Measurements from ENCODE around the gene CAPRIN1. TPM values are rescaled to one million over a fixed set of nuclear protein-coding genes. Genes with fewer than 3 reads are reported as not detected.
A peak's percentile ranks its signal among the peaks of the same experiment; 100 is the strongest.

CAPRIN1 gene
- total and polyA plus RNA-seq, 5 donors = 54.5 to 123 (median 112) TPM

DNA sequence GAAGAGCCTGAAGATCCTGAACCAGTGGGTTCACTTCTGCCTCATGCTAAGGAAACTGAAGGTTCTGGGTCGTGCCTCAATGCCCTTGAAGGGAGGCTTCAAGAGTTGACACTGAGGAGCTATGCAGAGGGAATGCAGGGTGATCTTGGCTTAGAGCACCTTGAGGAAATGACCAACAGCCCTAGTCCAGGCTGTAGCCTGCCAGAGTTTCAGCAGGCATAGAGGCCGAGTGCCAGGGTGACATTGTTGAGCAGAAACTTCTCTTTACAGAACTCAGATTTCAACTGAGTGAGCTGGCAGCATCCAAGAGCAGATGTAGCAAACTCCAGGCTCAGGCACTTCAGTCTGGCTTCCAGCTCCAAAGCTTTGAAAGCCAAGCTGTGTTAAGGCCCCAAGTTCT, 23.1 kb upstream of the CAPRIN1 start:
- peak; percentile 51 to 89 for ATAC-seq
- 46% methylated on average over 2 of the region's 2 CpGs for WGBS
- no peak overlapping the region for H3K27ac ChIP-seq (ENCODE audit: low read length)
- DNase-seq = peak in 2 of 3 donors; percentile 16 to 67
- H3K9me3 ChIP-seq (ENCODE audit: control insufficient read depth, low read length) = no peaks in the 10 kb centered on the region
- no peaks in the 10 kb centered on the region for H3K27me3 ChIP-seq (ENCODE audit: control insufficient read depth, insufficient read depth)
- no peak overlapping the region for H3K4me3 ChIP-seq (ENCODE audit: low read length)
- H3K4me1 ChIP-seq (ENCODE audit: control insufficient read depth, insufficient read depth, low read length) = peaks cover 3% of the 10 kb centered on the region
- intact Hi-C loops (cut with DNase I) = no loop called here

DNA sequence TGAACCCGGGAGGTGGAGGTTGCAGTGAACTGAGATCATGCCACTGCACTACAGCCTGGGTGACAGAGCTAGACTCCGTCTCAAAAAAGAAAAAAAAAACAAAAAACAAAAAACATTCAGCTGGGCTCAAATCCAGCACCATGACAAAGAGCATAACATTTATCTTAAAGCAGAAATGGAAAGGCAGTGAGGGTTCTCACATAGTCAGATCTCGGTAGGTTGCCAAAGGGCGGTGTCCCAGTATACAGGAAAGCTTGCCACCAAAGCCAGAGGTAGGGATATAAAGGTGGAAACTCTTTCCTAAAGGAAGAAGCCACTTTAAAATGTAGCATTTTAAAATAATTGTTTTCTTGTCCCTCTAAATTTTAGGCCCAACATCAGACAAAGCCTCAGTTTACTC, 22.4 kb upstream of the CAPRIN1 start:
- intact Hi-C loops (cut with DNase I) = no loop called here
- no peak overlapping the region for H3K27ac ChIP-seq (ENCODE audit: low read length)
- 56% methylated on average over 4 of the region's 4 CpGs for WGBS
- no peak for DNase-seq
- no peaks in the 10 kb centered on the region for H3K27me3 ChIP-seq (ENCODE audit: control insufficient read depth, insufficient read depth)
- no peak overlapping the region for H3K4me3 ChIP-seq (ENCODE audit: low read length)
- peaks cover 3% of the 10 kb centered on the region for H3K4me1 ChIP-seq (ENCODE audit: control insufficient read depth, insufficient read depth, low read length)
- ATAC-seq = no peak
- no peaks in the 10 kb centered on the region for H3K9me3 ChIP-seq (ENCODE audit: control insufficient read depth, low read length)

DNA sequence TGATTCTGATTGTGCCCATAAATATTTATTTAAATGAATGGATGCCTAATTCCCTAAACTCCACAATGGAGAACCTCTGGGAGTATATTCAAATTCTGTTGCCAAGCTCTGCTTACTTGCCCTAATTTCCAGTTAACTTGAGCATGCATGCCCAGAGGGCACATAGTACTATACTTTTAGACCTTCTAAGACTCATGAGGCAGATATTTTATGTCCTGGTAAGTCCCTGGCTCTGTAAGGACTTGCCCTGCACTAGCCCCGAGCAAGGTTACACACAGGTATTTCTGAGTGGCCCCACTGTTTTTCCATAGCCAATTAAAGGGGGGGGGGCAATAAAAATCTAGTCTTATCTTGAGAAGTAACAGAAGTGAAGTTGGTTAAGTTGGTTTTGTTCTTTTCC, 21.1 kb upstream of the CAPRIN1 start:
- intact Hi-C loops (cut with DNase I) = no loop called here
- DNase-seq (no peak), ATAC-seq (no peak)
- H3K27ac ChIP-seq (ENCODE audit: low read length) = no peak overlapping the region
- no peaks in the 10 kb centered on the region for H3K9me3 ChIP-seq (ENCODE audit: control insufficient read depth, low read length)
- no peak overlapping the region for H3K4me3 ChIP-seq (ENCODE audit: low read length)
- no peaks in the 10 kb centered on the region for H3K27me3 ChIP-seq (ENCODE audit: control insufficient read depth, insufficient read depth)
- WGBS = 80% methylated on average over 1 of the region's 1 CpG
- peaks cover 3% of the 10 kb centered on the region for H3K4me1 ChIP-seq (ENCODE audit: control insufficient read depth, insufficient read depth, low read length)

DNA sequence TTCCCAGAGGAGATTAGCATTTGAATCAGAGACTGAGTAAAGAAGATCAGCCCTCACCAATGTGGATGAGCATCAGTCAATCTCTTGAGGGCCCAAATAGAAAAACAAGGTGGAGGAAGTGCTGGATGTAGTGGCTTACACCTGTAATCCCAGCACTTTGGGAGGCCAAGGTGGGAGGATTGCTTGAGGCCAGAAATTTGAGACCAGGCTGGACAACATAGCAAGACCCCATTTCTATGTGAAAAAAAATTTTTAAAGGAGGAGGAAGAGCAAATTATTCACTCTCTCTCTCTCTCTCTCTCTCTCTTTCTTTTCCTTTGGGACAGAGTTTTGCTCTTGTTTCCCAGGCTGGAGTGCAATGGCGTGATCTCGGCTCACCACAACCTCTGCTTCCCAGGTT, 18.1 kb upstream of the CAPRIN1 start:
- DNase-seq (no peak), ATAC-seq (no peak)
- Histone ChIP-seq H3K27me3 (ENCODE audit: control insufficient read depth, insufficient read depth) (no peaks in the 10 kb centered on the region), H3K27ac (ENCODE audit: low read length) (no peak overlapping the region), H3K4me3 (ENCODE audit: low read length) (no peak overlapping the region), H3K9me3 (ENCODE audit: control insufficient read depth, low read length) (no peaks in the 10 kb centered on the region), H3K4me1 (ENCODE audit: control insufficient read depth, insufficient read depth, low read length) (peaks cover 1% of the 10 kb centered on the region)
- WGBS = 92% methylated on average over 2 of the region's 2 CpGs
- intact Hi-C loops (cut with DNase I) = no loop called here

DNA sequence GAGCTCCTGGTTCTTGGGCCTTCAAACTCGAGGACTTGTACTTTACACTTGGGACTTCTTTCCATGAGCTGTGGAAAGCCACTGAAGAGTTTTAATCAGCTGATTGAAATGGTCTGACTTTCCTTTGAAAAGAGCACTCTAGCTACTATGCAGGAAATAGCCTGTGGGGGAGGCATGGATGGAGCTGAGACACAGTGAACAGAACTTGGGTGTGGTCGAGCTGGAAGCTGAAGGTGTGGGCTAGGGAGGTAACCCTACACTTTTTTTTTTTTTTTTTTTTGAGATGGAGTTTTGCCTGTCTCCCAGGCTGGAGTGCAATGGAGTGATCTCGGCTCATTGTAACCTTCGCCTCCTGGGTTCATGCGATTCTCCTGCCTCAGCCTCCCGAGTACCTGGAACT, 17.5 kb upstream of the CAPRIN1 start:
- no peak for ATAC-seq
- Histone ChIP-seq H3K27ac (ENCODE audit: low read length) (no peak overlapping the region), H3K4me1 (ENCODE audit: control insufficient read depth, insufficient read depth, low read length) (no peaks in the 10 kb centered on the region), H3K9me3 (ENCODE audit: control insufficient read depth, low read length) (no peaks in the 10 kb centered on the region), H3K4me3 (ENCODE audit: low read length) (no peak overlapping the region), H3K27me3 (ENCODE audit: control insufficient read depth, insufficient read depth) (no peaks in the 10 kb centered on the region)
- WGBS = 83% methylated on average over 6 of the region's 6 CpGs
- DNase-seq = no peak
- intact Hi-C loops (cut with DNase I) = no loop called here

DNA sequence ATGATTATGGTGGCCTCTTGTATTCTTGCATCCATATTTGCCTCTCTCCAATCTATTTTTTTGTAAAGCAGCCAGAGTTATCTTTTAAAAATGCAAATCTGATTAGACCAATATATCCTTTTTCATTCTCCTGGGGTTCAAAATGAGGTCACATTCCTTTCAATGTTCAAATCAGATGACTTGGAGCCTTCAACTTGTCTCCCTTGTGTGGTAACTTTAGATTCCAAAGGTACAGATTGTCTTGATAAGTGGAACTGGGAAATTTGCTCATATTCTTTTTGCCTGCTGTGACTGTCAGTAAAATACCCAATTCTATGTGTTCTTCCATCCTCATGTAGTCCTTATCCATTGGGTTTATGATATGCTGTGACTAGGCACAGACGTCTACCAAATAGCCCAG, 15.1 kb upstream of the CAPRIN1 start:
- intact Hi-C loops (cut with DNase I) = no loop called here
- H3K9me3 ChIP-seq (ENCODE audit: control insufficient read depth, low read length) = no peaks in the 10 kb centered on the region
- no peak overlapping the region for H3K27ac ChIP-seq (ENCODE audit: low read length)
- WGBS = 92% methylated on average over 1 of the region's 1 CpG
- H3K4me3 ChIP-seq (ENCODE audit: low read length) = no peak overlapping the region
- ATAC-seq (no peak), DNase-seq (no peak)
- H3K27me3 ChIP-seq (ENCODE audit: control insufficient read depth, insufficient read depth) = no peaks in the 10 kb centered on the region
- H3K4me1 ChIP-seq (ENCODE audit: control insufficient read depth, insufficient read depth, low read length) = no peaks in the 10 kb centered on the region

DNA sequence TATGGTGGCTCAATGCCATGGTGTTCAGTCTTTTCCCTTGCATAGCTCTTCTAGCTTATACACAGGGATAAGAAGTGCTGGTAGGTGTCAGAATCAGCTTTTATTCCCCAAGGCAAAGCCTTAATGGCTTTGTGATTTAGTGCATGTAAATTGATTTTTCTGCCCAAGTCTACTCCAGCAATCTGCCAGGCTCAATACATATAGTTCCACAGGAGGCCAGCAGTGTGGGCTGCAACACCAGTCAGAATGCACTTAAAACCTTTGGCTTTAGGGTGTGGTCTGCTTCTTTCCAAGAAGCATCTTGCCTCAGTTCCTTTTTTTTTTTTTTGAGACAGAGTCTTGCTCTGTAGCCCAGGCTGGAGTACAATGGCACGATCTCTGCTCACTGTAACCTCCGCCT, 14.5 kb upstream of the CAPRIN1 start:
- Histone ChIP-seq H3K27me3 (ENCODE audit: control insufficient read depth, insufficient read depth) (no peaks in the 10 kb centered on the region), H3K9me3 (ENCODE audit: control insufficient read depth, low read length) (no peaks in the 10 kb centered on the region), H3K4me3 (ENCODE audit: low read length) (no peak overlapping the region), H3K27ac (ENCODE audit: low read length) (no peak overlapping the region), H3K4me1 (ENCODE audit: control insufficient read depth, insufficient read depth, low read length) (no peaks in the 10 kb centered on the region)
- intact Hi-C loops (cut with DNase I) = no loop called here
- DNase-seq (no peak), ATAC-seq (no peak)
- WGBS = 95% methylated on average over 2 of the region's 2 CpGs

DNA sequence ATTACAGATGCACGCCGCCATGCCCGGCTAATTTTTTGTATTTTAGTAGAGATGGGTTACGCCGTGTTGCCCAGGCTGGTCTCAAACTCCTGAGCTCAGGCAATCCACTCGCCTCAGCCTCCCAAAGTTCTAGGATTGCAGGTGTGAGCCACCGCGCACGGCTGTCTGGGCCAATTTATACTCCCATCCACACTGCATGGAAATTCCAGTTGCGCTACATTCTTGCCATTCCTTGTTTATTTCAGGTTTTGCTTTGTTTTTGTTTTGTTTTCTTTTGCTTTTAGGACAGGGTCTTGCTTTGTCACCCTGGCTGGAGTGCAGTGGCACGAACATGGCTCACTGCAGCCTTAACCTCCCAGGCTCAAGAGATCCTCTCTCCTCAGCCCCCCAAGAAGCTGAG, 11.0 kb upstream of the CAPRIN1 start:
- ATAC-seq = no peak
- WGBS = 96% methylated on average over 11 of the region's 11 CpGs
- DNase-seq = no peak
- Histone ChIP-seq H3K9me3 (ENCODE audit: control insufficient read depth, low read length) (no peaks in the 10 kb centered on the region), H3K4me3 (ENCODE audit: low read length) (no peak overlapping the region), H3K27ac (ENCODE audit: low read length) (no peak overlapping the region), H3K27me3 (ENCODE audit: control insufficient read depth, insufficient read depth) (no peaks in the 10 kb centered on the region), H3K4me1 (ENCODE audit: control insufficient read depth, insufficient read depth, low read length) (no peaks in the 10 kb centered on the region)
- intact Hi-C loops (cut with DNase I) = no loop called here

DNA sequence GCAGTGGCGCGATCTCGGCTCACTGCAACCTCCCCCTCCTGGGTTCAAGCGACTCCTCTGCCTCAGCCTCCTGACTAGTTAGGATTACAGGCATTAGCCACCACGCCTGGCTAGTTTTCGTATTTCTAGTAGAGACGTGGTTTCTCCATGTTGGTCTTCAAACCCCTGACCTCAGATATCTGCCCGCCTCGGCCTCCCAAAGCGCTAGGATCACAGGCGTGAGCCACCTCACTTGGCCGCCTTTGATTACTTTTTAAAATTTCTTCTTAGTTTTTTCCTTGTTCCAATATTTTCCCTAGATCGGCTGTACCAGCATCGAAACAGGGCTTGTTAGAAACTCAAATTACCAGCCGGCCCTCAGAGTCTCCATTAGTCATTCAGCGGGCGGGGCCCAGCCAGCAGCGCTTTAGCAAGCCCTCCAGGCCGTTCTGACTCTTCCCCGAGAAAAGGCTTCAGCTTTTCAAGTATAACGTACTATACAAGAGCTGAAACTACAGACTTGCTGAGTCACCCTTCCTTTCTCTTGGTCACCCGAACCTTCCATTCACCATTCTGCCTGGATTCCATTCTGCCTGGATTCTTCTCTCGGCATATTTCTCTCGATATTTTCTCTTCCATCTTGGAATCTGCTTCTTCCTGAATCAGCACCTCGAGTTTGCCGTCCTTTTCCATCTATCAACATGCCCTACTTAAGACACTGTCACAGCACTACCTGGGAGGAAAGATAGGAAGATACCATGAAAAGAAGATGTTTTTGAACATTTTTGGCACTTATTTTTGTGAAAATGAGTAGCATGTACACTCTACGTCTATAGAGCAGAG, 6.7 kb upstream of the CAPRIN1 start:
- DNase-seq (peak in 2 of 3 donors; percentile 29 to 61), ATAC-seq (peak in 1 of 2 donors; percentile 43)
- H3K27ac ChIP-seq (ENCODE audit: low read length) = no peak overlapping the region
- no peak overlapping the region for H3K4me3 ChIP-seq (ENCODE audit: low read length)
- H3K4me1 ChIP-seq (ENCODE audit: control insufficient read depth, insufficient read depth, low read length) = no peaks in the 10 kb centered on the region
- no peaks in the 10 kb centered on the region for H3K9me3 ChIP-seq (ENCODE audit: control insufficient read depth, low read length)
- H3K27me3 ChIP-seq (ENCODE audit: control insufficient read depth, insufficient read depth) = no peaks in the 10 kb centered on the region
- whole genome bisulfite sequencing = 74% methylated on average over 27 of the region's 27 CpGs
- intact Hi-C loops (cut with DNase I) = no loop called here

DNA sequence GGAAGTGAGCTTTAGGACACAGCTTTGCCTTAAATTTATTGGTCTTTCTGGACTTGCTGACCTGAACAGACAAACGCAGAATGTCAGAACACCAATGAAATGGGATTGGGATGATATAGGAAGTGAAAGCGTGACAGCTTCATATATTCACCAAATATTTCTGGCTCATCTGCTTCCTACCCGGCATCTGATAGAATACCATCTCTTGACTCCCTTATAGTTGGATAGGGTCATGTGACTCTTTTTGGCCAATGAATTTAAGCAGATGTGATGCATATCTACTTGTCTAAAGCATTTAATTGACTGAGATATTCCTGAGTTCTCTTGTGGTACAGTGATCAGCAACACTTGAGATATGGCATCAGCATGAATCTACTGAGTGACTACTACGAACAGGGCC, 2.5 kb upstream of the CAPRIN1 start:
- no peaks in the 10 kb centered on the region for H3K4me1 ChIP-seq (ENCODE audit: control insufficient read depth, insufficient read depth, low read length)
- no peak overlapping the region for H3K27ac ChIP-seq (ENCODE audit: low read length)
- H3K9me3 ChIP-seq (ENCODE audit: control insufficient read depth, low read length) = no peaks in the 10 kb centered on the region
- H3K4me3 ChIP-seq (ENCODE audit: low read length) = no peak overlapping the region
- DNase-seq (no peak), ATAC-seq (no peak)
- WGBS = 80% methylated on average over 4 of the region's 4 CpGs
- H3K27me3 ChIP-seq (ENCODE audit: control insufficient read depth, insufficient read depth) = no peaks in the 10 kb centered on the region
- intact Hi-C loops (cut with DNase I) = no loop called here

DNA sequence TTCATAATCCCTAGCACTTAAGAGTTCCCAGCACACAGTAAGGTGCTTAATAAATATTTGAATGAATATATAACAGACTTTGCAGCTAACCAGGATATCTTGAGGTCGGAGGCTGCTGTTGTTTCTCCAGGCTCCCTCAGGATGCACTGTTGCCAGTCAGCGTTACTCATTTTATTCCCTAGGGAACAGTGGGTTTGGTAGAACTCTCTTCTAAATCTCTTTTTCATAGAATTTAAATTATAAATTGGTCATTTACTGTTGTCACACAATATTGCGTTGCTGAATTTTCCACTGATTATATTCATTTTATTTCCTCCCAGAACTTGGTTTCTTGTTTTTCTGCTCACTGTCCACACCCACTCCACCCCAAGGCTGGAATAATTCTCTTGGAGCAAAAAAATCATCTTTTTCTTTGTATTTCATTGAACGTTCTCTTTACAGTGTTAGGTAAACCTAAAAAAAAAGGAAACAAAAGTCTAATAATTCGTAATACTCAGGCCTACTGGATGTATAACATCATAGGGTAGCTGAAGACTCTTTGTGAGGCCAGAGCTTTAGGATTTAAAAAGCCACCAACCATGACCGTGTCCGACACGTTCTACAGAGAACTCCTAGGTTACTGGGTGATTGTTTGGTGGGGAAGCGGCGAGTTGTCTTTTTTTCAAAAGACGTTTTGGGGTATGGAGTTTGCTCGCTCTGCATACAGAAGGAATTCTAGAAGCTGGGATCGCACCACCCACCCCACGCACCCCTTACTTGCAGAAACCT, 766 bp upstream of the CAPRIN1 start:
- DNase-seq (no peak), ATAC-seq (peak; percentile 9 to 31)
- intact Hi-C loops (cut with DNase I) = loop anchor here in 1 of 4 donors (10.0 kb wide), 1 partner anchor 54 kb away; the partner anchor contains the start of gene NAT10
- Histone ChIP-seq H3K4me1 (ENCODE audit: control insufficient read depth, insufficient read depth, low read length) (no peaks in the 10 kb centered on the region), H3K27ac (ENCODE audit: low read length) (peak overlapping the region; percentile 83), H3K27me3 (ENCODE audit: control insufficient read depth, insufficient read depth) (no peaks in the 10 kb centered on the region), H3K4me3 (ENCODE audit: low read length) (peak overlapping the region; percentile 93), H3K9me3 (ENCODE audit: control insufficient read depth, low read length) (no peaks in the 10 kb centered on the region)
- WGBS = 7% methylated on average over 14 of the region's 14 CpGs

Measured in right cardiac atrium (tissue), 5 donors.